Measurements from ENCODE around the gene CDH11.
A peak's percentile ranks its signal among the peaks of the same experiment; 100 is the strongest.

Gene CDH11

GRCh38 chr16:65142276-65142675 is 20.4 kb upstream of the CDH11 start:
- DNase-seq (ENCODE audit: low spot score) (no peak), ATAC-seq (ENCODE audit: low read depth) (no peak)
- no peak overlapping the region for H3K4me3 ChIP-seq (ENCODE audit: severe bottlenecking)
- H3K27ac ChIP-seq (ENCODE audit: poor library complexity, severe bottlenecking) = no peak overlapping the region
- no peak for TF ChIP-seq CTCF (IDR thresholded peaks at IDR 0.05; ENCODE audit: poor library complexity, severe bottlenecking)
- H3K27me3 ChIP-seq (ENCODE audit: insufficient read depth, poor library complexity, severe bottlenecking) = no peaks in the 10 kb centered on the region
- H3K4me1 ChIP-seq (ENCODE audit: insufficient read depth, poor library complexity, severe bottlenecking) = no peaks in the 10 kb centered on the region
- H3K9me3 ChIP-seq (ENCODE audit: severe bottlenecking) = no peaks in the 10 kb centered on the region
- H3K36me3 ChIP-seq (ENCODE audit: low read depth) = no peaks in the 10 kb centered on the region

- no peak for TF ChIP-seq CTCF (IDR thresholded peaks at IDR 0.05; ENCODE audit: poor library complexity, severe bottlenecking)
- Histone ChIP-seq H3K4me1 (ENCODE audit: insufficient read depth, poor library complexity, severe bottlenecking) (no peaks in the 10 kb centered on the region), H3K36me3 (ENCODE audit: low read depth) (no peaks in the 10 kb centered on the region), H3K27me3 (ENCODE audit: insufficient read depth, poor library complexity, severe bottlenecking) (no peaks in the 10 kb centered on the region), H3K4me3 (ENCODE audit: severe bottlenecking) (no peak overlapping the region), H3K27ac (ENCODE audit: poor library complexity, severe bottlenecking) (no peak overlapping the region), H3K9me3 (ENCODE audit: severe bottlenecking) (no peaks in the 10 kb centered on the region)
- DNase-seq (ENCODE audit: low spot score) (no peak), ATAC-seq (ENCODE audit: low read depth) (no peak)
Observed at GRCh38 chr16:65136681-65137080, 14.8 kb upstream of the CDH11 start.

GRCh38 chr16:65126845-65127624 is 5.2 kb upstream of the CDH11 start:
- H3K27me3 ChIP-seq (ENCODE audit: insufficient read depth, poor library complexity, severe bottlenecking) = no peaks in the 10 kb centered on the region
- ATAC-seq (ENCODE audit: low read depth) = no peak
- no peak for DNase-seq (ENCODE audit: low spot score)

GRCh38 chr16:65125871-65126270 is 4.0 kb upstream of the CDH11 start:
- Histone ChIP-seq H3K9me3 (ENCODE audit: severe bottlenecking) (no peaks in the 10 kb centered on the region), H3K4me1 (ENCODE audit: insufficient read depth, poor library complexity, severe bottlenecking) (no peaks in the 10 kb centered on the region), H3K4me3 (ENCODE audit: severe bottlenecking) (no peak overlapping the region), H3K27me3 (ENCODE audit: insufficient read depth, poor library complexity, severe bottlenecking) (no peaks in the 10 kb centered on the region), H3K36me3 (ENCODE audit: low read depth) (no peaks in the 10 kb centered on the region), H3K27ac (ENCODE audit: poor library complexity, severe bottlenecking) (peak overlapping the region; percentile 4)
- no peak for TF ChIP-seq CTCF (IDR thresholded peaks at IDR 0.05; ENCODE audit: poor library complexity, severe bottlenecking)
- DNase-seq (ENCODE audit: low spot score) (no peak), ATAC-seq (ENCODE audit: low read depth) (no peak)

More at GRCh38 chr16:65126845-65127624, 5.2 kb upstream of the CDH11 start:
- no peaks in the 10 kb centered on the region for H3K9me3 ChIP-seq (ENCODE audit: severe bottlenecking)
- peak; percentile 25 for TF ChIP-seq CTCF (IDR thresholded peaks at IDR 0.05; ENCODE audit: poor library complexity, severe bottlenecking)
- H3K4me3 ChIP-seq (ENCODE audit: severe bottlenecking) = no peak overlapping the region
- H3K4me1 ChIP-seq (ENCODE audit: insufficient read depth, poor library complexity, severe bottlenecking) = no peaks in the 10 kb centered on the region
- no peaks in the 10 kb centered on the region for H3K36me3 ChIP-seq (ENCODE audit: low read depth)
- H3K27ac ChIP-seq (ENCODE audit: poor library complexity, severe bottlenecking) = no peak overlapping the region

GRCh38 chr16:65125322-65125721 is 3.5 kb upstream of the CDH11 start:
- Histone ChIP-seq H3K4me1 (ENCODE audit: insufficient read depth, poor library complexity, severe bottlenecking) (no peaks in the 10 kb centered on the region), H3K36me3 (ENCODE audit: low read depth) (no peaks in the 10 kb centered on the region), H3K27ac (ENCODE audit: poor library complexity, severe bottlenecking) (peak overlapping the region; percentile 4), H3K9me3 (ENCODE audit: severe bottlenecking) (no peaks in the 10 kb centered on the region), H3K4me3 (ENCODE audit: severe bottlenecking) (no peak overlapping the region), H3K27me3 (ENCODE audit: insufficient read depth, poor library complexity, severe bottlenecking) (no peaks in the 10 kb centered on the region)
- DNase-seq (ENCODE audit: low spot score) (no peak), ATAC-seq (ENCODE audit: low read depth) (no peak)
- TF ChIP-seq CTCF (IDR thresholded peaks at IDR 0.05; ENCODE audit: poor library complexity, severe bottlenecking) = no peak
